ENCODE data around the gene MEDAG. TPM values are rescaled to one million over a fixed set of nuclear protein-coding genes. Genes with fewer than 3 reads are reported as not detected.

The MEDAG gene
- polyA plus RNA-seq, 1 of the 3 experiments (the other 2 are of a cell fraction) = not detected

DNA sequence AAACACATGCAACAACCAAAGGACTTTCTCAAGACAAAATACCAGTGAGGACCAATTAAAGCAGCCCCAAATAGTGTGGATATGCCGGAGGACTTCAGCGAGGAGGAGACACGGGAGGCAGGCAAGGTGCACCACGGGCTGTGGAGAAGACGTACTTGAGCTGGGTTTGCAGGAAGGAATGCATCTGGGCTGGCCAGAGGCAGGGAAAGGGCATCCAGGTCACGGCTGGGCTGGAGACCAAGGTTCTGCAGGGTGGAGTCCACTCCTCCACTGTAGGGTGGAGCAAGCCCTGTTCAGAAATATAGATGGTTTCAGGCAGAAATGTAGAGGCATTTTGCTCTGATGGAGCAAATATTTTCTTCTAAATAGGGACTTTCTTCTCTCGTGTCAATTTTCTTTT lies 36.6 kb upstream of the MEDAG start:
- H3K4me1 ChIP-seq (ENCODE audit: control insufficient read depth in 1 of 2, insufficient read depth in 2 of 2, low read depth in 1 of 2, low read length in 1 of 2) = peaks cover 53 to 55% of the 10 kb centered on the region in 2 experiments
- no peaks in the 10 kb centered on the region for H3K79me2 ChIP-seq (ENCODE audit: insufficient read depth)
- no peak overlapping the region for H2AFZ ChIP-seq (ENCODE audit: low read depth)
- ChIA-PET CTCF (interaction anchor here (1.0 to 1.7 kb wide), 5 partner anchors 10 to 193 kb away, joined by 3 to 6 read pairs (median 3); no protein-coding TSS in a partner anchor), POLR2A (no interaction called here)
- H3K4me3 ChIP-seq (ENCODE audit: low read depth in 2 of 2, low read length in 1 of 2) = no peak overlapping the region
- peak overlapping the region; percentile 67 for H3K9ac ChIP-seq
- TF ChIP-seq MEF2A (IDR thresholded peaks at IDR 0.05; ENCODE audit: borderline replicate concordance, low read depth) (no peak), TEAD4 (IDR thresholded peaks at IDR 0.05; ENCODE audit: borderline replicate concordance, insufficient read depth) (no peak), RFX5 (IDR thresholded peaks at IDR 0.05; ENCODE audit: low read length) (no peak), SIN3A (IDR thresholded peaks at IDR 0.05; ENCODE audit: borderline replicate concordance, low read depth, low read length) (no peak), GATA2 (CRISPR knock-in tag; IDR thresholded peaks at IDR 0.05) (no peak)
- TF ChIP-seq, protein P1, sequence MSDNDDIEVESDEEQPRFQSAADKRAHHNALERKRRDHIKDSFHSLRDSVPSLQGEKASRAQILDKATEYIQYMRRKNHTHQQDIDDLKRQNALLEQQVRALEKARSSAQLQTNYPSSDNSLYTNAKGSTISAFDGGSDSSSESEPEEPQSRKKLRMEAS (IDR thresholded peaks at IDR 0.05; ENCODE audit: low read depth) = no peak
- TF ChIP-seq, protein P2, sequence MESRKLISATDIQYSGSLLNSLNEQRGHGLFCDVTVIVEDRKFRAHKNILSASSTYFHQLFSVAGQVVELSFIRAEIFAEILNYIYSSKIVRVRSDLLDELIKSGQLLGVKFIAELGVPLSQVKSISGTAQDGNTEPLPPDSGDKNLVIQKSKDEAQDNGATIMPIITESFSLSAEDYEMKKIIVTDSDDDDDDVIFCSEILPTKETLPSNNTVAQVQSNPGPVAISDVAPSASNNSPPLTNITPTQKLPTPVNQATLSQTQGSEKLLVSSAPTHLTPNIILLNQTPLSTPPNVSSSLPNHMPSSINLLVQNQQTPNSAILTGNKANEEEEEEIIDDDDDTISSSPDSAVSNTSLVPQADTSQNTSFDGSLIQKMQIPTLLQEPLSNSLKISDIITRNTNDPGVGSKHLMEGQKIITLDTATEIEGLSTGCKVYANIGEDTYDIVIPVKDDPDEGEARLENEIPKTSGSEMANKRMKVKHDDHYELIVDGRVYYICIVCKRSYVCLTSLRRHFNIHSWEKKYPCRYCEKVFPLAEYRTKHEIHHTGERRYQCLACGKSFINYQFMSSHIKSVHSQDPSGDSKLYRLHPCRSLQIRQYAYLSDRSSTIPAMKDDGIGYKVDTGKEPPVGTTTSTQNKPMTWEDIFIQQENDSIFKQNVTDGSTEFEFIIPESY (IDR thresholded peaks at IDR 0.05; ENCODE audit: borderline replicate concordance, low read depth) = no peak
- TF ChIP-seq, protein P3, sequence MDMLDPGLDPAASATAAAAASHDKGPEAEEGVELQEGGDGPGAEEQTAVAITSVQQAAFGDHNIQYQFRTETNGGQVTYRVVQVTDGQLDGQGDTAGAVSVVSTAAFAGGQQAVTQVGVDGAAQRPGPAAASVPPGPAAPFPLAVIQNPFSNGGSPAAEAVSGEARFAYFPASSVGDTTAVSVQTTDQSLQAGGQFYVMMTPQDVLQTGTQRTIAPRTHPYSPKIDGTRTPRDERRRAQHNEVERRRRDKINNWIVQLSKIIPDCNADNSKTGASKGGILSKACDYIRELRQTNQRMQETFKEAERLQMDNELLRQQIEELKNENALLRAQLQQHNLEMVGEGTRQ (IDR thresholded peaks at IDR 0.05; ENCODE audit: borderline replicate concordance, low read depth, low read length) = no peak
- H3K27me3 ChIP-seq (ENCODE audit: insufficient read depth) = no peaks in the 10 kb centered on the region
- 90% methylated on average over 7 of the region's 7 CpGs for WGBS (ENCODE audit: low lambda C conversion rate)
- H3K4me2 ChIP-seq = peak overlapping the region; percentile 53; the same call in 1 of the 2 replicates
- no peaks in the 10 kb centered on the region for H3K9me2 ChIP-seq
- H4K20me1 ChIP-seq (ENCODE audit: insufficient read depth) = no peaks in the 10 kb centered on the region
- H3K36me3 ChIP-seq (replicated peaks in 1 of 2; ENCODE audit: control insufficient read depth in 1 of 2, insufficient read depth in 2 of 2, low read length in 1 of 2) = no peaks in the 10 kb centered on the region
- H3K27ac ChIP-seq (ENCODE audit: low read depth in 2 of 2, low read length in 1 of 2) = peak overlapping the region; percentile 59 to 94; a peak in 3 of 4 replicates
- H3K9me3 ChIP-seq = no peaks in the 10 kb centered on the region
- no peak for DNase-seq
- H3F3A ChIP-seq (replicated peaks; ENCODE audit: insufficient read depth) = peaks cover 38% of the 10 kb centered on the region

DNA sequence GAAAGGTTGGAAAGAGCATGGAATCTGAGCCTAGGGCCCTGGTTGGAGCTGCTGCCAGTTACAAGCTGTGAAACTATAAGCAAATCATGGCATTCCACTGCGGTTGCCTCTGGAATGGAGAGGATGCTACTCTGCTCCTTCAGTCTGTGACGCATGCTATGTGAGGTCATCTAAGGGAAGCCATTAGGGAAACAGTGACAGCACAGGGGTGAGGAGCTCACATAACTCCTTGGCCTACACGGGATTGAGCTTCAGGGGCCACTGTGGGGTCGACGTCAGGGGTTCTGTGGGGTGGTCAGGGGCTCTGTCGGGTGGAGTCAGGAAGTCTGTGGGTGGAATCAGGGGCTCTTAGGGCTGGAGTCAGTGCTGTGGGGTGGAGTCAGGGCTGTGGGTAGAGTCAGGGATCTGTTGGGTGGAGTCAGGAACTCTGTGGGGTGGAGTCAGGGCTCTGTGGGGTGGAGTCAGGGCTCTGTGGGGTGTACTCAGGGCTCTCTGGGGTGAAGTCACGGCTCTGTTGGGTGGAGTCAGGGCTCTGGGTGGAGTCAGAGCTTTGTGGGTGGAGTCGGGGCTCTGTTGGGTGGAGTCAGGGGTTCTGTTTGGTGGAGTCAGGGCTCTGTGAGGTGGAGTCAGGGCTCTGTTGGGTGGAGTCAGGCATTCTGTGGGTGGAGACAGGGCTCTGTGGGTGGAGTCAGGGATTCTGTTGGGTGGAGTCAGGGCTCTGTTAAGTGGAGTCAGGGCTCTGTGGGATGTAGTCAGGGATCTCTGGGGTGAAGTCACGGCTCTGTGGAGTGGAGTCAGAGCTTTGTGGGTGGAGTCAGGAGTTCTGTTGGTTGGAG lies 35.8 kb upstream of the MEDAG start:
- H3K4me1 ChIP-seq (ENCODE audit: control insufficient read depth in 1 of 2, insufficient read depth in 2 of 2, low read depth in 1 of 2, low read length in 1 of 2) = peaks cover 46 to 49% of the 10 kb centered on the region in 2 experiments
- 60% methylated on average over 8 of the region's 9 CpGs for WGBS (ENCODE audit: low lambda C conversion rate)
- POLR2A ChIA-PET = no interaction called here
- TF ChIP-seq EZH2phosphoT487 (IDR thresholded peaks at IDR 0.05; ENCODE audit: borderline replicate concordance, low read depth) (no peak), ELF1 (IDR thresholded peaks at IDR 0.05) (no peak), FOSL2 (IDR thresholded peaks at IDR 0.05; ENCODE audit: borderline replicate concordance, low read depth) (peak; percentile 12; the same call in 1 of the 2 replicates), FOXM1 (IDR thresholded peaks at IDR 0.05; ENCODE audit: low read depth) (no peak), JUND (IDR thresholded peaks at IDR 0.05) (no peak), TEAD4 (IDR thresholded peaks at IDR 0.05; ENCODE audit: borderline replicate concordance, insufficient read depth) (no peak), EP300 (IDR thresholded peaks at IDR 0.05; ENCODE audit: borderline replicate concordance in 1 of 2, low read depth in 1 of 2, low read length in 1 of 2) (no peak), YY1 (IDR thresholded peaks at IDR 0.05; ENCODE audit: low read depth) (peak; percentile 76; the same call in 1 of the 2 replicates), POLR2AphosphoS5 (IDR thresholded peaks at IDR 0.05; ENCODE audit: low read depth, low read length) (no peak), NRF1 (IDR thresholded peaks at IDR 0.05; ENCODE audit: low read depth, low read length) (no peak), TAF1 (IDR thresholded peaks at IDR 0.05; ENCODE audit: borderline replicate concordance, low read depth, low read length) (peak; percentile 33; the same call in 1 of the 2 replicates), GATA2 (CRISPR knock-in tag; IDR thresholded peaks at IDR 0.05) (no peak), SIN3A (IDR thresholded peaks at IDR 0.05; ENCODE audit: borderline replicate concordance, low read depth, low read length) (no peak), CHD2 (IDR thresholded peaks at IDR 0.05; ENCODE audit: low read length, partially characterized antibody) (no peak), TCF12 (IDR thresholded peaks at IDR 0.05) (0 out of 2 replicates have a peak, but pooled peaks have one; percentile 10)
- TF ChIP-seq, protein P4, sequence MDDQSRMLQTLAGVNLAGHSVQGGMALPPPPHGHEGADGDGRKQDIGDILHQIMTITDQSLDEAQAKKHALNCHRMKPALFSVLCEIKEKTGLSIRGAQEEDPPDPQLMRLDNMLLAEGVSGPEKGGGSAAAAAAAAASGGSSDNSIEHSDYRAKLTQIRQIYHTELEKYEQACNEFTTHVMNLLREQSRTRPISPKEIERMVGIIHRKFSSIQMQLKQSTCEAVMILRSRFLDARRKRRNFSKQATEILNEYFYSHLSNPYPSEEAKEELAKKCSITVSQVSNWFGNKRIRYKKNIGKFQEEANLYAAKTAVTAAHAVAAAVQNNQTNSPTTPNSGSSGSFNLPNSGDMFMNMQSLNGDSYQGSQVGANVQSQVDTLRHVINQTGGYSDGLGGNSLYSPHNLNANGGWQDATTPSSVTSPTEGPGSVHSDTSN (IDR thresholded peaks at IDR 0.05) = no peak
- TF ChIP-seq, protein P3 (IDR thresholded peaks at IDR 0.05; ENCODE audit: borderline replicate concordance, low read depth, low read length) = no peak

More for the DNA sequence above, 35.8 kb upstream of the MEDAG start:
- H3K4me3 ChIP-seq (ENCODE audit: low read depth in 2 of 2, low read length in 1 of 2) = no peak overlapping the region
- no peaks in the 10 kb centered on the region for H4K20me1 ChIP-seq (ENCODE audit: insufficient read depth)
- CTCF ChIA-PET = interaction anchor here (1.0 to 1.6 kb wide), 3 partner anchors 68 to 174 kb away, joined by 3 to 6 read pairs (median 3); no protein-coding TSS in a partner anchor
- peak overlapping the region; percentile 50; the same call in 1 of the 2 replicates for H2AFZ ChIP-seq (ENCODE audit: low read depth)
- H3K9me3 ChIP-seq = no peaks in the 10 kb centered on the region
- no peaks in the 10 kb centered on the region for H3K27me3 ChIP-seq (ENCODE audit: insufficient read depth)
- DNase-seq = no peak
- H3K4me2 ChIP-seq = peak overlapping the region; percentile 53; the same call in 1 of the 2 replicates
- H3K27ac ChIP-seq (ENCODE audit: low read depth in 2 of 2, low read length in 1 of 2) = peak overlapping the region; percentile 59 to 94; a peak in 3 of 4 replicates
- H3K9ac ChIP-seq = peak overlapping the region; percentile 67
- no peaks in the 10 kb centered on the region for H3K79me2 ChIP-seq (ENCODE audit: insufficient read depth)
- H3K9me2 ChIP-seq = no peaks in the 10 kb centered on the region
- no peaks in the 10 kb centered on the region for H3K36me3 ChIP-seq (replicated peaks in 1 of 2; ENCODE audit: control insufficient read depth in 1 of 2, insufficient read depth in 2 of 2, low read length in 1 of 2)
- peaks cover 31% of the 10 kb centered on the region for H3F3A ChIP-seq (replicated peaks; ENCODE audit: insufficient read depth)
